22Rv1 (cell line): ENCODE measurements around the gene KIF23.

Source experiments
- H3K27ac ChIP-seq: fragments of 450-650 bp; 2 replicates; pipeline ENCODE4 v1.5.1; 2017
- CTCF ChIP-seq: fragments of 450-650 bp; IDR thresholded peaks from 2 replicates; pipeline ENCODE4 v1.5.1; 2017; ENCODE audit warnings: mild to moderate bottlenecking
- ZFX ChIP-seq: fragments of 450-650 bp; IDR thresholded peaks from 2 replicates; pipeline ENCODE4 v1.6.1; 2017; ENCODE audit warnings: antibody characterized with exemption, borderline replicate concordance

The KIF23 gene

GRCh38 chr15:69450968-69451695, 37.0 kb downstream of the KIF23 start:
- no peak for TF ChIP-seq CTCF
- TF ChIP-seq ZFX = no peak
- peak overlapping the region; percentile 95 for H3K27ac ChIP-seq

GRCh38 chr15:69451951-69452691, 38.0 kb downstream of the KIF23 start:
- TF ChIP-seq ZFX (no peak), CTCF (no peak)
- H3K27ac ChIP-seq = peak overlapping the region; percentile 95

- peak within 1 kb of the TSS; percentile 95 for H3K27ac ChIP-seq
- TF ChIP-seq ZFX (no peak), CTCF (no peak)
Measured at GRCh38 chr15:69452692-69453521, 38.8 kb downstream of the KIF23 start, which contains the start of gene RPLP1. Gene RPLP1 (plus strand): TSS chr15:69452818. CDS start chr15:69452949, 131 bp downstream.

GRCh38 chr15:69454953-69455352, 40.8 kb downstream of the KIF23 start:
- TF ChIP-seq CTCF = no peak
- TF ChIP-seq ZFX = no peak
- peak overlapping the region; percentile 95; the same call in 1 of the 2 replicates for H3K27ac ChIP-seq

- TF ChIP-seq CTCF (no peak), ZFX (no peak)
- H3K27ac ChIP-seq = peak overlapping the region; percentile 95
Measured at GRCh38 chr15:69456208-69457166, 42.3 kb downstream of the KIF23 start.
